ENCODE measurements around the gene TMEM74B.
"Not testable (repeated sequence)": the region's sequence is repeated elsewhere in the genome, so short reads cannot be mapped to it uniquely, and the experiment has no call there.

TMEM74B gene

DNA sequence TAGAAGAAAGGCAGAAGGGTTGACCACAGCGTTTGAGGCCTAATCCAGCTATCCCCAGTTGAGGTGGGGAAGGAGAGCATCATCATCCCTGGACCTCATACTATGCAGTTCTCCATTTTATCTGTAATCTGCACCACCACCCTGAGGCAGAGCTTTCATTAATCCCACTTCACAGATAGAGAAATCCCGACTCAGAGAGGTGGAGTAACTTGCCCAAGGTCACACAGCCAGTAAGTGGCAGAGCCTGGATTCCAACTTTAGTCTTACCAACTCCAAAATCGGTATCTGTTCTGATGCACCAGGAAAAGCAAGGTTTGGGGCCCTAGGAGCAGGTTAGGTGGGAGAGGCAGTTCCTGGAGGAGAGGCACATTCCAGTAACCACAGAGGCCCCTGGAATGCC, 6.7 kb downstream of the TMEM74B start:
- DNase-seq, result no peak

- peak; percentile 2 to 24 for DNase-seq
These were observed 7.1 kb downstream of the TMEM74B start for GRCh38 chr20:1177680-1178079.

GRCh38 chr20:1174787-1175186, 10.0 kb downstream of the TMEM74B start:
- DNase-seq, result no peak

DNA sequence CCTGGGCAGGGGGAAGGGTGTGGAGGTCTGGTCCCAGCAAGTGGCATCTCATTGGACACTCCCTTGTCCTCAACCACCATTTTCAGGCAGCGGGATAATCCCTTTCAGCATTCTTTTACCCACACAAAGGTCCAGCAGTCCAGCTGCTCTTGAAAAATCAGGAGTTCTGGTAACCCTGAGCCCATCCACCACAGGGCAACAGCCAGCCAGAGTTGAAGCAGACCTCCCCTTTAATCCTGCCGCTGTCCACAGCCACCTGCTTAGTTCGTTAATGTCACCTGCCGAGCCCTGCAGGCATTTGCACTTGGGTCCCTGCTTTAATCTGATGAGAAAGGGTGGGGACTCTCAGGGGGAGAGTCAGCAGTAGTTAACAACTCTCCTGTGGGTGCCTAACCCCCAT, 11.1 kb downstream of the TMEM74B start:
- DNase-seq, result no peak

DNA sequence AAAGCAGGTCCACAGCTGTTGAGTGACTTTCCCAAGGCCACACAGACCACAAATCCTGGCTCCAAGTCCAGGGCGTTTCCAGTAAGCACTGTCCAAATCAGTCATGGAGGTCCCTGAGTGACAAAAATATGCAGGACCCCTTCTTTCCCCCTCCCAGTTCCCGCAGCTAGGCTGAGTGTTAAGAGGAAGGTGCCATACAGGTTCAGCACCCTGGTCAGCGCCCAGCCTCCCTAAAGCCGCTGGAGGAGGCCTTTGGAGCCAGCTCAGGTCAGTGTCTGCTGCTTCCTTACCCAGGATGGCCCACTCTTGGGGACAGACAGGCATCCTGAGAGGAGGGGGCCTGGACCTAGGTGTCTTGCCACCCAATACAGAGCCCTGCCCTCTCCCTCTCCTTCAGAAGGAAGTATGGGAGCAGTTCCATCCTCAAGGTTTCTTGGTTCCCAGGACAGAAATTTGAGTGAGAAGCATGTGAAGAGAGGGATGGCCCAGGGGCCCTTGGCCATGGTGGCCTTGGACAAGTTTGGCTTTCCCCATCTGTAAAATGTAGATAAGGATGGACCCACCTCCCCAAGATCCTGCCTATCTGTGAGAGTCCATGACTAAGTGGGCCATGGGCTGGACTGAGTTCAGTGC, 13.2 kb downstream of the TMEM74B start:
- peak in 1 of 2 donors; percentile 23 for DNase-seq

- no peak for DNase-seq
These were observed 15.6 kb downstream of the TMEM74B start for GRCh38 chr20:1169224-1169623.

DNA sequence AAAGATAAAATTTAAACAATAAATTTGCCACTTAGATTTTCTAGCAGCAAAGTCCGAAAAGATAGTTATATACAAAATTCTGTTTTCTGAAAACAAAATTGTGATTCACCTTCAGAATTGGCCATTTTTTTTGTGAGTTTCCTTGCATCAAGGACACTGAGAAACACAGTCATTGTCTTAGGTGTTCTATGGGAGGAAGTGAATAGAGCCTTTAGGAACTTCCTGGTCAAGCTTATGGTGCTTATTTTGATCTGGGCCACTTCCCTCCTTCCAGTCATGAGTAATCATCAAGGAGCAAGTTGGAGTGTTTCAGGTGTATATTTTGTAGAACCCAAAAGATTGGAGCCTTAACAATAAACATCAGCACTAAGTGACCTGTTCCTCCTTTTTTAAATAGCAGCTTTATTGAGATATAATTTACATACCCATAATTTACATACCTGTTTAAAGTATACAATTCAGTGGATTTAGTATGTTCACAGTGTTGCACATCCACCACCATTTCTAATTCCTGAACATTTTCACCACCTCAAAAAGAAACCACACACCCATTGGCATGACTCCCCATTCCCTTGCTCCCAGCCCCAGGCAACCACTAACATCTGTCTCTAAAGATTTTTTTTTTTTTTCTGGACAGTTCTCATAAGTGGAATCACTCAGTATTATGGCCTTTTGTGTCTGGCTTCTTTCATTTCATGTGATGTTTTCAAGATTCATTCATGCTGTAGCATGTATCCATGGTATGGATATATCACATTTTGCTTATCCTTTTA, 17.6 kb downstream of the TMEM74B start:
- DNase-seq, result no peak

DNA sequence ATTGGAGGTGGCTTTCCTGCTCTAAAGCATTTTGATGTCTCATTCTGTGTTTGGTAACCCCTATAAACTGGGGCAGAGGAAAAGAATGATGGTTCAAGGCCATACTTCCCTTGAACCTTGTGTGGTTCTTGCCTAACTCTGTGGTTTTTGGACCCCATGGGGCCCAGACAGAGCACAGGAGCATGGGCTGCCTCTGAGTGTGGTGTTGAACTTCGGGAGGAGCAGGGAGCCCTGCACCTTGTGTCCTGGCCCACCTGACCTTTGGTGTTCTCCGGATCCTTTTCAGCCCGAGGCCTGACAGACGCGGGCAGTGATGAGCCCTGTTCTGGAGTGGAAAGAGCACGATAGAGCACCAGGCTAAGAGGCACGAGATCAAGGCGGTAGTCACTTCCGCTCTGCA, 18.8 kb downstream of the TMEM74B start:
- DNase-seq, result no peak

DNA sequence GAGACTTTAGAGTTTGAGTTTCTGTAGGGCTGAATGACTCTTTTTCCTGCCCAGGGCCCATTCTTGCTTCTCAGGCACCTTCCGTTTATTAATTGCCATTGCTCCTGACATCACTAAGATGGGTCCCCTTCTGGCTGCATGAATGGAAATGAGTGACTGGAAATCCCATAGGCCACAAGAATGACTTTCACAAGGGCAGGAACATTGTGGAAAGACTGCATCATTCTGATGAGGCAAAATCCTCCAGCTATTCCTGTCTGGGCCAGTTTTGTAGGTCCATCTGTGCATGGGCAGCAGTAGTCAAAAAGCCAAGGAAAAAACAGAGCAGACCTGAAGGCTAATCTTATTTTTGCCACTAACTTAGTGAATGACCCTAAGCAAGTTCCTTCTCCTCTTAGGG, 19.3 kb downstream of the TMEM74B start:
- DNase-seq, result no peak

DNA sequence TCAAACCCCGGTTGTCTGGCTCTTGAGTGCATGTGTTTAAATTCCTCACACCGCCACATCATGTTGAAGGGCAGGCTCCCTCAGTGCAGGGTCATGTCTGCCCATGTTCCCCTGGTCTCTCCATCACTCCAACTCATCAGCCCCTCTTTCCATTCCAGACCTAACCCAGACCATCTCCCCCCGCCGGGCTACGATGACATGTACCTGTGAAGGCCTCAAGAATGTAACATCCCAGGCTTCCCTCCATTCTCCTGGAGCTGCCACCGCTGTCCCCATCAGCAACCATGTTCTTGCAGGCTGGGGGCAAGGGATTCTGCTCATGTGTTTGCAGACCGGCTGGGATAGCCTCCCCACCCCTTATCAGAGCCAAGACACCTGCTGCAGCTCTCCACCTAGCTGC, 19.9 kb downstream of the TMEM74B start:
- DNase-seq, result no peak

DNA sequence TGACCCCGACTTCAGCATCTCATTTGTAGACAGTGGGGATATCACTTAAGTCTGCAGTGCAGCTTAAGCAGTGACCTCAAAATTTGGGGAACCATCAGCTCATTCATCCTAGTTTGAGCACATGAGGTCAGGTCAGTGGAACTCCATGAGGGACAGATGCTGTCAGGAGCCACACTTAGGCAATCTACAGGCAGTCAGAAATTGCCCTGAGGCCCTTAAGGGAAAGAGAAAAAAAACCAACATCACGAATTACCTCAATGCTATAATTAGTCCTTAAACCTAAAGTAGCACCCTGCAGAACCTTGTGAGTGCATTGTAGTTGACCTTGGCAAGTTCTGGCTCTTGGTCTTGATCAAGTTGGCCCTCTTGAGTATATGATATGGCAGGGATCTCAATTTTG, 21.1 kb downstream of the TMEM74B start:
- no peak for DNase-seq

DNA sequence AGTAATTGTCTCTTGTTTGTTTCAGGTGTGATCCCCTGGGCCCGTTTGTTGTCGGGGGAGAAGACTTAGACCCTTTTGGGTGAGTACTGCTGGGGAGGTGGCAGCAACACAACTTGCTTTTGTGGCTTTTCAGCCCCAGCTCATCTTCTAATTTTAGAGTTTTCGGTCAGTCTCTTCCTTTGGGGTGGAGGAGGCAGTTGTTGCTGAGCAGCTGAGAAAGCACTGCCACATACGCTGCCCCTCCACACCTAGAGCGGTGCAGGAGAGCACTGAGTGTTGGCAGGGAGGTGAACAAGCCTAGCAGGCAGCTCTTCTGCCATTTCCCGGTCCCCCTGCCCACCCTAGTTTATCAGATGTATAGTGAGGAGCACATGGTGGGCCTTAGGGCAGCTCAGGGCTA, 21.7 kb downstream of the TMEM74B start:
- DNase-seq, result no peak

- DNase-seq, result no peak
These were observed 23.8 kb downstream of the TMEM74B start for GRCh38 chr20:1160991-1161390.

DNA sequence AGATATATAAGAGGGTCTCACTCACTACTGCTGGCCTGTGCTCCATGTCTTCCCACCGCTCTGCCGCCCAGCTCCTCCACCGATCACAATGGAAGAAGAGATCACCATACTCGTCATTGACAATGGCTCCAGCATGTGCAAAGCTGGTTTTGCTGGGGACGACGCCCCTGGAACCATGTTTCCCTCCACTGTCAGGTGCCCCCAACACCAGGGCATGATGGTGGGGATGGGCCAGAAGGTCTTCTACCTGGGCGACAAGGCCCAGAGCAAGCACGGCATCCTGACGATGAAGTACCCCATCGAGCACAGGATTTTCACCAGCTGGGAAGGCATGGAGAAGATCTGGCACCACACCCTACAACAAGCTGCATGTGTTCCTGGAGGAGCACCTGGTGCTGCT, 24.3 kb downstream of the TMEM74B start:
- DNase-seq, result no peak

- no peak for DNase-seq
These were observed 29.4 kb downstream of the TMEM74B start for GRCh38 chr20:1155342-1155741.

GRCh38 chr20:1154691-1155090, 30.1 kb downstream of the TMEM74B start:
- no peak for DNase-seq

- DNase-seq, result no peak
These were observed 30.6 kb downstream of the TMEM74B start for GRCh38 chr20:1154226-1154625.

DNA sequence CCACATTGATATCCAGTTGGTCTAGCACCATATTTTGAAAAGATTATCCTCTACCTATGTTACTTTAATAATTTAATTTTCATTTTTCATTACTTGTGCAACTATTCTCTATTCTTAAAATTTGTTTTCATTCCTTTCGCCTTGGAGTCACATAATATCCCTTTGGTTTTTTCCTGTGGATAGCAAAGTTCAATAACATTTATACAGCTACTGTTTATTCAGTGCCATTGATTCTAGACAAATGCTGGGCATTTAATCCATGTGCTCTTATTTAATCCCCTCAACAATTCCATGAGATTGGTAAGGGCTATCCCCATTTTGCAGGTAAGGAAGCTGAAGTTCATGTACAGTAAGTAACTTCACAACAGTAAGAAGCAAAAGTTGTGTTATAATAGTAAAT, 33.8 kb downstream of the TMEM74B start:
- DNase-seq, result no peak

GRCh38 chr20:1150218-1150617, 34.6 kb downstream of the TMEM74B start:
- DNase-seq, result peak in 1 of 2 donors; percentile 54

GRCh38 chr20:1149812-1150211, 35.0 kb downstream of the TMEM74B start:
- DNase-seq, result not testable (repeated sequence)

GRCh38 chr20:1146957-1147356, 37.8 kb downstream of the TMEM74B start:
- no peak for DNase-seq

- DNase-seq, result no peak
These were observed 40.2 kb downstream of the TMEM74B start for GRCh38 chr20:1144401-1145172.

GRCh38 chr20:1137236-1137635, 47.5 kb downstream of the TMEM74B start:
- DNase-seq, result no peak

- no peak for DNase-seq
These were observed 49.9 kb downstream of the TMEM74B start for GRCh38 chr20:1134836-1135235.

All from inflammatory macrophage (primary cell).